Caco-2 (cell line): ENCODE results near the gene TTC38. TPM values are rescaled to one million over a fixed set of nuclear protein-coding genes. Genes with fewer than 3 reads are reported as not detected.

ENCODE experiments used
- BruUV-seq: library from RNA; stranded (reverse); fragments of 400-500 nt; replicated peaks from 2 replicates; lab custom pipeline; 2021; lab: Mats Ljungman, UMichigan
- CTCF ChIA-PET: fragments of 300-600 bp; sonication (Branson Sonifier 250); formaldehyde crosslinking; loops from one replicate; lab custom pipeline; 2022; ENCODE audit warnings: antibody characterized with exemption; lab: Charles Lee
- POLR2A ChIA-PET: fragments of 300-600 bp; sonication (Branson Sonifier 250); formaldehyde crosslinking; loops from one replicate; lab custom pipeline; 2022; ENCODE audit warnings: antibody characterized with exemption; lab: Charles Lee
- DNase-seq, 2 experiments: peaks; one replicate each; pipeline versions ENCODE4 v3.0.0 to v3.0.0-alpha.2; 2020 to 2022
- H3K27me3 ChIP-seq: replicated peaks from 2 replicates; pipeline ENCODE4 v1.6.0; 2011; ENCODE audit warnings: low read length; ENCODE audit not compliant: control insufficient read depth, insufficient read depth
- H3K36me3 ChIP-seq: 2 replicates; pipeline ENCODE4 v1.5.1; 2011; ENCODE audit warnings: low read length; ENCODE audit not compliant: control insufficient read depth, insufficient read depth
- H3K4me1 ChIP-seq: fragments of 250-450 bp; sonication (Bioruptor Pico); 2 replicates; pipeline ENCODE4 v1.5.1; 2020; ENCODE audit warnings: mild to moderate bottlenecking
- H3K4me3 ChIP-seq: 2 replicates; pipeline ENCODE4 v1.5.1; 2011; ENCODE audit warnings: low read depth, mild to moderate bottlenecking, control low read depth, low read length
- H3K9me3 ChIP-seq: fragments of 250-450 bp; sonication (Bioruptor Pico); 2 replicates; pipeline ENCODE4 v1.5.1; 2020; ENCODE audit warnings: mild to moderate bottlenecking, moderate library complexity
- H3K27ac Mint-ChIP-seq: one replicate; pipeline ENCODE4 v1.8.0; 2022; ENCODE audit warnings: mixed read lengths; ENCODE audit not compliant: unreplicated experiment
- H3K27me3 Mint-ChIP-seq: one replicate; pipeline ENCODE4 v1.8.0; 2022; ENCODE audit warnings: mixed read lengths; ENCODE audit not compliant: insufficient read depth, unreplicated experiment
- H3K36me3 Mint-ChIP-seq: one replicate; pipeline ENCODE4 v1.8.0; 2022; ENCODE audit warnings: mild to moderate bottlenecking, mixed read lengths; ENCODE audit not compliant: insufficient read depth, unreplicated experiment
- H3K4me1 Mint-ChIP-seq: one replicate; pipeline ENCODE4 v1.8.0; 2022; ENCODE audit warnings: low read depth, mixed read lengths; ENCODE audit not compliant: unreplicated experiment
- H3K4me3 Mint-ChIP-seq: one replicate; pipeline ENCODE4 v1.8.0; 2022; ENCODE audit warnings: mild to moderate bottlenecking, moderate library complexity, mixed read lengths; ENCODE audit not compliant: unreplicated experiment
- H3K9me3 Mint-ChIP-seq: one replicate; pipeline ENCODE4 v1.8.0; 2022; ENCODE audit warnings: mixed read lengths; ENCODE audit not compliant: unreplicated experiment
- intact Hi-C: fragments of 100-400 bp; cut with micrococcal nuclease; formaldehyde crosslinking; loops from one replicate; pipeline ENCODE4 v1.10.0; 2022; ENCODE audit not compliant: unreplicated experiment
- total RNA-seq: library from RNA; stranded (reverse); gene quantifications from 2 replicates; pipeline ENCODE4 v1.2.3, GENCODE V29; 2022
- TF ChIP-seq, protein P1 (sequence below), 2 experiments: fragments of 200-600 bp in 1 of 2; IDR thresholded peaks; 1 replicate in 1 of 2; 2 replicates in 1 of 2; pipeline versions ENCODE4 v1.5.1 to v1.8.0; 2011 to 2022; ENCODE audit warnings: antibody characterized with exemption in 1 of 2, control low read depth in 1 of 2, inconsistent platforms in 1 of 2, low read depth in 1 of 2, low read length in 1 of 2, mild to moderate bottlenecking in 1 of 2, moderate library complexity in 1 of 2; ENCODE audit not compliant: insufficient read depth in 1 of 2, severe bottlenecking in 1 of 2, unreplicated experiment in 1 of 2

Gene TTC38
- total RNA-seq, 1 experiment from 2014 or later = 44.5 TPM

GRCh38 chr22:46240506-46240905, 27.3 kb upstream of the TTC38 start:
- no peak for DNase-seq
- H3K4me1 ChIP-seq = peaks cover 10% of the 10 kb centered on the region; the same call in 1 of the 2 replicates
- H3K27me3 ChIP-seq = no peaks in the 10 kb centered on the region
- ChIA-PET POLR2A (no interaction called here), CTCF (no interaction called here)
- H3K36me3 Mint-ChIP-seq = no peaks in the 10 kb centered on the region
- no peak overlapping the region for H3K4me3 ChIP-seq
- no peaks in the 10 kb centered on the region for H3K36me3 ChIP-seq
- no peaks in the 10 kb centered on the region for H3K4me1 Mint-ChIP-seq
- BruUV-seq = no TSS peak
- H3K9me3 Mint-ChIP-seq = no peaks in the 10 kb centered on the region
- no peaks in the 10 kb centered on the region for H3K9me3 ChIP-seq
- intact Hi-C loops = no loop called here
- no peaks in the 10 kb centered on the region for H3K27me3 Mint-ChIP-seq
- TF ChIP-seq, protein P1, sequence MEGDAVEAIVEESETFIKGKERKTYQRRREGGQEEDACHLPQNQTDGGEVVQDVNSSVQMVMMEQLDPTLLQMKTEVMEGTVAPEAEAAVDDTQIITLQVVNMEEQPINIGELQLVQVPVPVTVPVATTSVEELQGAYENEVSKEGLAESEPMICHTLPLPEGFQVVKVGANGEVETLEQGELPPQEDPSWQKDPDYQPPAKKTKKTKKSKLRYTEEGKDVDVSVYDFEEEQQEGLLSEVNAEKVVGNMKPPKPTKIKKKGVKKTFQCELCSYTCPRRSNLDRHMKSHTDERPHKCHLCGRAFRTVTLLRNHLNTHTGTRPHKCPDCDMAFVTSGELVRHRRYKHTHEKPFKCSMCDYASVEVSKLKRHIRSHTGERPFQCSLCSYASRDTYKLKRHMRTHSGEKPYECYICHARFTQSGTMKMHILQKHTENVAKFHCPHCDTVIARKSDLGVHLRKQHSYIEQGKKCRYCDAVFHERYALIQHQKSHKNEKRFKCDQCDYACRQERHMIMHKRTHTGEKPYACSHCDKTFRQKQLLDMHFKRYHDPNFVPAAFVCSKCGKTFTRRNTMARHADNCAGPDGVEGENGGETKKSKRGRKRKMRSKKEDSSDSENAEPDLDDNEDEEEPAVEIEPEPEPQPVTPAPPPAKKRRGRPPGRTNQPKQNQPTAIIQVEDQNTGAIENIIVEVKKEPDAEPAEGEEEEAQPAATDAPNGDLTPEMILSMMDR (IDR thresholded peaks at IDR 0.05; ENCODE audit: insufficient read depth in 1 of 2, low read depth in 1 of 2, low read length in 1 of 2, severe bottlenecking in 1 of 2, unreplicated experiment in 1 of 2) = no peak
- H3K27ac Mint-ChIP-seq = no peak overlapping the region
- H3K4me3 Mint-ChIP-seq = no peak overlapping the region

- Mint-ChIP-seq H3K27me3 (no peaks in the 10 kb centered on the region), H3K36me3 (no peaks in the 10 kb centered on the region), H3K4me1 (no peaks in the 10 kb centered on the region), H3K9me3 (no peaks in the 10 kb centered on the region), H3K4me3 (no peak overlapping the region), H3K27ac (no peak overlapping the region)
- intact Hi-C loops = no loop called here
- H3K9me3 ChIP-seq = no peaks in the 10 kb centered on the region
- ChIA-PET CTCF (no interaction called here), POLR2A (no interaction called here)
- peaks cover 10% of the 10 kb centered on the region; the same call in 1 of the 2 replicates for H3K4me1 ChIP-seq
- H3K4me3 ChIP-seq = no peak overlapping the region
- no TSS peak for BruUV-seq
- no peak for DNase-seq
- no peaks in the 10 kb centered on the region for H3K36me3 ChIP-seq
- TF ChIP-seq, protein P1 (IDR thresholded peaks at IDR 0.05; ENCODE audit: insufficient read depth in 1 of 2, low read depth in 1 of 2, low read length in 1 of 2, severe bottlenecking in 1 of 2, unreplicated experiment in 1 of 2) = no peak
- no peaks in the 10 kb centered on the region for H3K27me3 ChIP-seq
Measured at GRCh38 chr22:46240907-46241306, 26.9 kb upstream of the TTC38 start.

GRCh38 chr22:46241396-46242007, 26.3 kb upstream of the TTC38 start:
- Histone ChIP-seq H3K9me3 (no peaks in the 10 kb centered on the region), H3K4me1 (peaks cover 10% of the 10 kb centered on the region; the same call in 1 of the 2 replicates), H3K4me3 (no peak overlapping the region), H3K27me3 (no peaks in the 10 kb centered on the region), H3K36me3 (no peaks in the 10 kb centered on the region)
- intact Hi-C loops = no loop called here
- DNase-seq = no peak
- no peak overlapping the region for H3K4me3 Mint-ChIP-seq
- TF ChIP-seq, protein P1 (IDR thresholded peaks at IDR 0.05; ENCODE audit: insufficient read depth in 1 of 2, low read depth in 1 of 2, low read length in 1 of 2, severe bottlenecking in 1 of 2, unreplicated experiment in 1 of 2) = no peak
- ChIA-PET CTCF (interaction anchor here (0.7 kb wide), 1 partner anchor 135 kb away, joined by 5 read pairs; no protein-coding TSS in a partner anchor), POLR2A (no interaction called here)
- H3K9me3 Mint-ChIP-seq = no peaks in the 10 kb centered on the region
- H3K36me3 Mint-ChIP-seq = no peaks in the 10 kb centered on the region
- BruUV-seq = no TSS peak
- H3K27me3 Mint-ChIP-seq = no peaks in the 10 kb centered on the region
- H3K4me1 Mint-ChIP-seq = no peaks in the 10 kb centered on the region
- no peak overlapping the region for H3K27ac Mint-ChIP-seq
